GM18526 (cell line): ENCODE data around the gene MAP3K4.

Experiments used
- POLR2A ChIP-seq: IDR thresholded peaks from 3 replicates; pipeline ENCODE4 v1.6.1; 2011; ENCODE audit not compliant: insufficient read length; ENCODE audit errors: extremely low read depth

The MAP3K4 gene

GRCh38 chr6:161011492-161012480 is 20.2 kb downstream of the MAP3K4 start:
- TF ChIP-seq POLR2A = no peak

GRCh38 chr6:161013695-161014094 is 22.1 kb downstream of the MAP3K4 start:
- TF ChIP-seq POLR2A = no peak

- no peak for TF ChIP-seq POLR2A
These were observed 26.4 kb downstream of the MAP3K4 start for GRCh38 chr6:161017766-161018564.

GRCh38 chr6:161019324-161019839 is 27.8 kb downstream of the MAP3K4 start:
- TF ChIP-seq POLR2A = no peak

GRCh38 chr6:161021543-161021942 is 30.0 kb downstream of the MAP3K4 start:
- TF ChIP-seq POLR2A = no peak

- no peak for TF ChIP-seq POLR2A
These were observed 30.6 kb downstream of the MAP3K4 start for GRCh38 chr6:161021998-161022743.

GRCh38 chr6:161023316-161023715 is 31.7 kb downstream of the MAP3K4 start:
- no peak for TF ChIP-seq POLR2A

- TF ChIP-seq POLR2A = no peak
These were observed 32.9 kb downstream of the MAP3K4 start for GRCh38 chr6:161024364-161024920.

GRCh38 chr6:161027385-161027784 is 35.8 kb downstream of the MAP3K4 start:
- no peak for TF ChIP-seq POLR2A

GRCh38 chr6:161029195-161029809 is 37.7 kb downstream of the MAP3K4 start:
- TF ChIP-seq POLR2A = no peak

- no peak for TF ChIP-seq POLR2A
These were observed 40.3 kb downstream of the MAP3K4 start for GRCh38 chr6:161031721-161032495.

- TF ChIP-seq POLR2A = no peak
These were observed 42.1 kb downstream of the MAP3K4 start for GRCh38 chr6:161033667-161034066.

- TF ChIP-seq POLR2A = no peak
These were observed 43.8 kb downstream of the MAP3K4 start for GRCh38 chr6:161035182-161035980.
